HCT116 (cell line): Measurements from ENCODE around the gene UBE2E2. TPM values are rescaled to one million over a fixed set of nuclear protein-coding genes. Genes with fewer than 3 reads are reported as not detected.

Source experiments
- ATAC-seq: fragments of 200-7000 bp; cut with Tn5 transposase; 2 replicates; pipeline ENCODE4 v1.9.1; 2020; ENCODE audit warnings: mild to moderate bottlenecking, moderate library complexity
- BruUV-seq: library from RNA; stranded (reverse); fragments of 400-500 nt; replicated peaks from 2 replicates; lab custom pipeline; 2021; lab: Mats Ljungman, UMichigan
- CTCF ChIA-PET: fragments of 300-600 bp; sonication (Branson Sonifier 250); formaldehyde crosslinking; loops from one replicate; lab custom pipeline; 2021; ENCODE audit warnings: antibody characterized with exemption; lab: Charles Lee
- POLR2A ChIA-PET: fragments of 300-600, 350-600 bp; sonication (Branson Sonifier 250); formaldehyde crosslinking; loops from one replicate; lab custom pipeline; 2021; ENCODE audit warnings: antibody characterized with exemption; lab: Charles Lee
- RAD21 ChIA-PET, 2 experiments: fragments of 300-600 bp; sonication (Branson Sonifier 250); formaldehyde crosslinking; loops; one replicate each; lab custom pipeline; 2023; ENCODE audit warnings: low total read pairs in 2 of 2; ENCODE audit not compliant: uncharacterized antibody in 2 of 2, unreplicated experiment in 2 of 2, low non-redundant PET in 1 of 2; lab: Charles Lee
- DNase-seq: peaks from one replicate; pipeline ENCODE4 v3.0.0-alpha.2; 2010; ENCODE audit warnings: low read depth, low spot score
- H2AFZ ChIP-seq: fragments of 200-600 bp; shearing (Covaris generic), sonication (generic); 2 replicates; pipeline ENCODE4 v1.6.1; 2017; ENCODE audit warnings: low read depth, mixed run types, mixed read lengths, antibody characterized with exemption, low read length; ENCODE audit not compliant: poor library complexity, severe bottlenecking
- H3K27ac ChIP-seq: 2 replicates; pipeline ENCODE4 v1.5.1; 2012; ENCODE audit warnings: low read depth, low read length
- H3K27me3 ChIP-seq: fragments of 200-600 bp; sonication (generic); 2 replicates; pipeline ENCODE4 v1.6.1; 2016; ENCODE audit warnings: mixed run types, low read length, mixed read lengths; ENCODE audit not compliant: insufficient read depth
- H3K36me3 ChIP-seq, 2 experiments: fragments of 200-500 bp in 1 of 2; fragments of 200-600 bp in 1 of 2; sonication (Bioruptor generic) in 1 of 2; sonication (generic) in 1 of 2; 2 replicates each; pipeline versions ENCODE4 v1.5.1 to v1.6.1; 2014 to 2016; ENCODE audit warnings: low read length in 2 of 2, inconsistent platforms in 1 of 2, mixed read lengths in 1 of 2, mixed run types in 1 of 2; ENCODE audit not compliant: insufficient read depth in 2 of 2, control insufficient read depth in 1 of 2
- H3K4me1 ChIP-seq, 2 experiments: fragments of 200-600 bp in 1 of 2; sonication (generic) in 1 of 2; 2 replicates each; pipeline versions ENCODE4 v1.5.1 to v1.6.1; 2012 to 2017; ENCODE audit warnings: low read length in 2 of 2, inconsistent platforms in 1 of 2, mild to moderate bottlenecking in 1 of 2, mixed read lengths in 1 of 2, mixed run types in 1 of 2, moderate library complexity in 1 of 2; ENCODE audit not compliant: insufficient read depth in 2 of 2, control insufficient read depth in 1 of 2
- H3K4me2 ChIP-seq: fragments of 200-600 bp; sonication (generic); 2 replicates; pipeline ENCODE4 v1.6.1; 2017; ENCODE audit warnings: mixed run types, low read length, mixed read lengths
- H3K4me3 ChIP-seq, 2 experiments: fragments of 200-600 bp in 1 of 2; sonication (generic) in 1 of 2; replicated peaks in 1 of 2; 2 replicates each; pipeline ENCODE4 v1.5.1; 2011 to 2016; ENCODE audit warnings: low read length in 2 of 2, control low read depth in 1 of 2, low read depth in 1 of 2, mild to moderate bottlenecking in 1 of 2, mixed read lengths in 1 of 2, mixed run types in 1 of 2
- H3K79me2 ChIP-seq: fragments of 200-600 bp; sonication (generic); 2 replicates; pipeline ENCODE4 v1.6.1; 2017; ENCODE audit warnings: mild to moderate bottlenecking, mixed run types, low read length, moderate library complexity, mixed read lengths; ENCODE audit not compliant: insufficient read depth
- H3K9ac ChIP-seq: fragments of 200-600 bp; sonication (generic); 2 replicates; pipeline ENCODE4 v1.6.1; 2016; ENCODE audit warnings: low read length, mixed read lengths
- H3K9me2 ChIP-seq: fragments of 200-600 bp; sonication (generic), shearing (Covaris generic); 2 replicates; pipeline ENCODE4 v1.6.1; 2017; ENCODE audit warnings: mixed run types, mild to moderate bottlenecking, moderate library complexity; ENCODE audit not compliant: insufficient read depth
- H3K9me3 ChIP-seq, 2 experiments: fragments of 200-500 bp in 1 of 2; fragments of 200-600 bp in 1 of 2; sonication (Bioruptor generic) in 1 of 2; sonication (generic) in 1 of 2; 2 replicates each; pipeline ENCODE4 v1.6.1; 2014 to 2017; ENCODE audit warnings: low read length in 2 of 2, mixed read lengths in 2 of 2, inconsistent platforms in 1 of 2, low read depth in 1 of 2, mild to moderate bottlenecking in 1 of 2, mixed run types in 1 of 2, moderate library complexity in 1 of 2; ENCODE audit not compliant: control insufficient read depth in 1 of 2, insufficient read depth in 1 of 2
- H4K20me1 ChIP-seq: fragments of 200-600 bp; sonication (generic), shearing (Covaris generic); 2 replicates; pipeline ENCODE4 v1.6.1; 2017; ENCODE audit warnings: mixed run types, mild to moderate bottlenecking, moderate library complexity; ENCODE audit not compliant: insufficient read depth
- CBX3 ChIP-seq: IDR thresholded peaks from 2 replicates; pipeline ENCODE4 v1.6.1; 2012; ENCODE audit warnings: low read depth
- ELF1 ChIP-seq: IDR thresholded peaks from 2 replicates; pipeline ENCODE4 v1.6.1; 2012; ENCODE audit warnings: low read depth, borderline replicate concordance
- FOSL1 ChIP-seq: IDR thresholded peaks from 2 replicates; pipeline ENCODE4 v1.6.1; 2012; ENCODE audit warnings: low read depth
- POLR2A ChIP-seq: IDR thresholded peaks from 2 replicates; pipeline ENCODE4 v1.7.0; 2011; ENCODE audit warnings: borderline replicate concordance; ENCODE audit not compliant: insufficient read depth, insufficient read length; ENCODE audit errors: extremely low read depth
- POLR2AphosphoS5 ChIP-seq: IDR thresholded peaks from 2 replicates; pipeline ENCODE4 v1.6.1; 2011; ENCODE audit warnings: mild to moderate bottlenecking, low read depth, low read length, moderate library complexity
- REST ChIP-seq: IDR thresholded peaks from 2 replicates; pipeline ENCODE4 v1.6.1; 2012; ENCODE audit warnings: low read depth
- YY1 ChIP-seq: IDR thresholded peaks from 2 replicates; pipeline ENCODE4 v1.6.1; 2011; ENCODE audit warnings: low read length, low read depth, moderate library complexity, mild to moderate bottlenecking; ENCODE audit not compliant: insufficient replicate concordance; ENCODE audit errors: extremely low read depth
- intact Hi-C: fragments of 100-400 bp; cut with micrococcal nuclease; formaldehyde crosslinking; loops from 2 replicates; pipeline ENCODE4 v1.10.0; 2022
- total RNA-seq: library from RNA; stranded (reverse); gene quantifications from one replicate; pipeline ENCODE4 v1.2.1, GENCODE V29; 2021; ENCODE audit not compliant: unreplicated experiment
- TF ChIP-seq, protein P1 (sequence below): IDR thresholded peaks from 2 replicates; pipeline ENCODE4 v1.6.1; 2012

The UBE2E2 gene
- total RNA-seq, 1 experiment from 2014 or later = 21.4 TPM

DNA sequence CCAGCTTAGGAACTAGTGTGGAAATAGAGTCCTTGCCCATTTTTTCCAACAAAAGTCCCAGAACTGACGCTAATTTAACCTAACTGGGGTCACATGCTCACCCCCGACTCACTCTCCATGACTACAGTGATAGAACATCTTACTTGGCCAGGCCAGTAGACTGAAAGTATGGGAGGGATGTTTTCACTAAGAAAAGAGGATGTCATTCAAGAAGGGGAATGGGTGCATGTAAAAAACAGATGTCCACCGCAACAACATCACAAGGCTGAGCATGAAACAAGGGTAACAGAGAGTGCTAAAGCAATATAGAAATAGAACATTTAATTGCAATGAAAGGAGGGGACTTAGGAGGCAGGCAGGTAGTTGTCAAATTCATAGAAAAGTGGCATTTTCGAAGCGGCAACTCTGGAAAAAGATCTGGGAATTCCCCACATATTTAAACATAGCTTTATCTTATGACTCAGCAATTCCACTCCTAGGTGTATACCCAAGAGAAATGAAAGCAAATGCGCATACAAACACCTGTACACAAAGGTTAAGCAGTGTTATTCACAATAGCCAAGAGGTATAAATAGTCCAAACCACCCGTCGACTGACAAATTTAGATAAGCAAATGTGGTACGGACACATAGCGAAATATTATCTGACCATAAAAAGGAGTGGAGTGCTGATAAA, 41.1 kb upstream of the UBE2E2 start:
- no peak overlapping the region for H3K27ac ChIP-seq
- no peak for DNase-seq
- no peak overlapping the region for H3K4me2 ChIP-seq
- no peaks in the 10 kb centered on the region for H4K20me1 ChIP-seq
- BruUV-seq = no TSS peak
- no peak for ATAC-seq
- ChIA-PET POLR2A (no interaction called here), CTCF (no interaction called here), RAD21 (no interaction called here)
- intact Hi-C loops = no loop called here
- H3K4me3 ChIP-seq = no peak overlapping the region
- H3K4me1 ChIP-seq = peaks cover 0 to 16% of the 10 kb centered on the region in 2 experiments; a peak in 2 of 4 replicates
- no peaks in the 10 kb centered on the region for H3K9me3 ChIP-seq
- H2AFZ ChIP-seq = no peak overlapping the region
- H3K36me3 ChIP-seq = no peaks in the 10 kb centered on the region
- no peak overlapping the region for H3K9ac ChIP-seq
- H3K27me3 ChIP-seq = peaks cover 17% of the 10 kb centered on the region; the same call in 1 of the 2 replicates
- no peak for TF ChIP-seq REST
- no peak for TF ChIP-seq POLR2AphosphoS5
- no peak for TF ChIP-seq YY1
- TF ChIP-seq FOSL1 = no peak
- TF ChIP-seq POLR2A = no peak
- TF ChIP-seq CBX3 = no peak
- no peak for TF ChIP-seq ELF1
- TF ChIP-seq, protein P1, sequence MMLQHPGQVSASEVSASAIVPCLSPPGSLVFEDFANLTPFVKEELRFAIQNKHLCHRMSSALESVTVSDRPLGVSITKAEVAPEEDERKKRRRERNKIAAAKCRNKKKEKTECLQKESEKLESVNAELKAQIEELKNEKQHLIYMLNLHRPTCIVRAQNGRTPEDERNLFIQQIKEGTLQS = no peak
- H3K9me2 ChIP-seq = no peaks in the 10 kb centered on the region
- H3K79me2 ChIP-seq = no peaks in the 10 kb centered on the region
